Right ventricle myocardium superior (tissue), 1 donor: Measurements from ENCODE around the gene ITPR2. TPM values are rescaled to one million over a fixed set of nuclear protein-coding genes. Genes with fewer than 3 reads are reported as not detected.
"Not testable (repeated sequence)": the region's sequence is repeated elsewhere in the genome, so short reads cannot be mapped to it uniquely, and the experiment has no call there.

Experiments
- ATAC-seq: fragments of 200-7000 bp; cut with Tn5 transposase; one replicate; pipeline ENCODE4 v1.9.1; 2020; ENCODE audit warnings: mild to moderate bottlenecking; ENCODE audit not compliant: poor library complexity
- DNase-seq: peaks from one replicate; pipeline ENCODE4 v3.0.0-alpha.2; 2020
- intact Hi-C: fragments of 100-400 bp; cut with DNase I; formaldehyde crosslinking; loops from one replicate; pipeline ENCODE4 v1.11.2; 2022
- total RNA-seq: library from RNA; stranded (reverse); fragmentation: NEBNext Ultra II Directional; extraction: Animal tissue kit (Norgen Biotek cat#: 25700); gene quantifications from one replicate; pipeline ENCODE4 v1.2.1, GENCODE V29; 2021
- donor health status: DM: no; HTN: yes; CAD: no; lungs with severe emphysema.

ITPR2 gene
- total RNA-seq, 1 donor from 2014 or later: 10.0 TPM

DNA sequence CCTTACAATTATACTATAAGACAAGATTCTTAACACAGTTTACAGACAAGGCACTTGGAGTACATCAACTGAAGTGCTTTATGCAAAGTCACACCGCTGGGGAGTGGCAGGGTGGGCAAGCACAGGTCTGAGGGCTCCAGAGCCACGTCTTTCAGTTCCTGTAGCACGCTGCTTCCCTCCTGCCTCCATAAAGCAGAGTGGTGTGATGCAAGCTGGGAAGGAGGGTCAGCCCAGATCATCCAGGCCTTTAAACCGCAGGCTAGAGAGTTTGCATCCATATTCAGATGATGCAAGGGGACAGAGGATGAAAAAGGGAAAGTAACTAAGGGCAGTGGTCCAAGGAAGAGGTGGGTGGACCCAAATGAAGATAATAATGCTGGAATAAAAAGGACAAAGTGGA lies 132.6 kb downstream of the ITPR2 start:
- DNase-seq (no peak), ATAC-seq (no peak)
- intact Hi-C loops: no loop called here

DNA sequence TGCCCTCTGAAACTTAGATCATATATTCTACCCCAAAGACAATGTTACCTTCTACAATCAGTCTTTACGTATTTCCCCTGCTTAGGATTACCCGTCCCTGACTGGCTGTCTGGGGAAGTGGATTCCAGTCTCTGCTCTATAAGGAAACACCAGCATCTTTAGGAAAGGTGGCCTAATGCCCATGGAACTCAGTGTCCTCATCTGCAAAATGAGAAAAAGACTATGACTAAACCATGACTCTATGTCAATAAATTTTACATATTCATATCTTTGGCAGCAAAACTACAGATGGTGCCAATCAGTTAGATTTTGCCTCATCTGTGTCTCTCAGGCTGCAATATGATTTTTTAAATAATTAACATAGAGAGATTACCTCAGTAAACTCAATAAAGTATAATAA lies 133.8 kb downstream of the ITPR2 start:
- ATAC-seq: no peak
- intact Hi-C loops: no loop called here

GRCh38 chr12:26698186-26698585 lies 134.8 kb downstream of the ITPR2 start:
- DNase-seq (no peak), ATAC-seq (no peak)
- intact Hi-C loops: no loop called here

More for the DNA sequence above, 133.8 kb downstream of the ITPR2 start:
- DNase-seq: no peak

DNA sequence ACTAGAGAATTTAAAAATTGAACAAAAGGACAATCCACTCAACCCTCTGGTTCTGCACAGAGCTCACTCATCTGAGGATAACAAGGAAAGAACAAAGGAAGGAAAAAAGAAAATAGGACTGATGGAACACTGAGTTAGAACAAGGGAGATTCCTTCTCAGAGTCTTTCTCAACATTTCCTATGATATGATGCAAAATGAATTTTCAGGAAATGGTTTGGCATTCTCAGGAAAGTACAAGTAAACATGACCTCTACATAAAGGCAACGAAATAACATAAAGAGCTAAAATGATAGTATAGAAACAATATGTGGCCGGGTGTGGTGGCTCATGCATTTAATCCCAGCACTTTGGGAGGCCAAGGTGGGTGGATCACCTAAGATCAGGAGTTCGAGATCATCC lies 135.8 kb downstream of the ITPR2 start:
- intact Hi-C loops: no loop called here
- no peak for DNase-seq
- no peak for ATAC-seq

GRCh38 chr12:26696613-26697092 lies 136.3 kb downstream of the ITPR2 start:
- intact Hi-C loops: no loop called here
- ATAC-seq: no peak
- DNase-seq: no peak

DNA sequence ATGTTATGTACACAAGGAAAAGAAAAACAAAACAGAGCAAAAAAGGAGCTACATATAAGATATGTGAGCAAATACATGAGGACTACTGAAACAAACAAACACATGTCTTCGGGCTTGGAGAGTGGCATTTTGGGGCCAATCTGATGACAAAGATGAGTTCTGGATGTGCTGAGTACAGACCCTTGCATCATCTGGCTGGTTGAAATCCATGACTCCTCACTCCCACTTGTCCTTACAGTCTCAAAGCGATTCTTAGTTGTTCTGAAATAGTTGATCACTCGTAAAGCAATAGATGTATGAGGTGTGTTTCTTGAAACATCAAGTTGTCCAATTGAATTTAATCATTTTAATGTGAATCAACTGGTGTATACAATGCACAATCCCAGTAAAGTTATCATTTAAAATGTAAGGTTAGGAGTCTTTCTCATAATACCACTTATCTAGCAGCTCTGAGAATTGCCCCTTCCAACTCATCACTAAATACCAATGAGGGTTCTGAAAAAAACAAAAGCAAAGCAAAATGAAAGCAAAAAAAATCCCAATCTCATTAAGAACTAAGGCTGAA lies 136.9 kb downstream of the ITPR2 start:
- no peak for DNase-seq
- ATAC-seq: no peak
- intact Hi-C loops: no loop called here

GRCh38 chr12:26694402-26694801 lies 138.6 kb downstream of the ITPR2 start:
- no peak for DNase-seq
- no peak for ATAC-seq
- intact Hi-C loops: no loop called here

DNA sequence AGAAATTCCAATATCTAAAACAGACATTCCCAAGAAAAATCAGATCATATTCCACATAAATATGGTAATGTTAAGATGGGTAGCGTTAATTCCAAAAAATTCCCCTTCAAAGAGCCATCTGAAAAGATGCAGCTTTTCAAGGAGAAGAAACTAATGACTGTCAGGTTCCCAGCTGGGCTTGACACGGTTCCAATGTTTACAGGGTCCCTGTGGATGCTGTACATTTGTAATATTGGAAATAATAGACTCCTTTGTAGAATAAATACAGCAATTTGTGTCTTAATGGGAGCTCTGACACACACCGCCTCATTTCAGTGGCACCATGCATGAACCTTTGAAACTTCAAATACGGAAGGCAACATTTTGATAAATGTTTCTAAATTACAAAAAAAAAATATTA lies 140.6 kb downstream of the ITPR2 start:
- intact Hi-C loops: no loop called here
- no peak for DNase-seq
- ATAC-seq: no peak

DNA sequence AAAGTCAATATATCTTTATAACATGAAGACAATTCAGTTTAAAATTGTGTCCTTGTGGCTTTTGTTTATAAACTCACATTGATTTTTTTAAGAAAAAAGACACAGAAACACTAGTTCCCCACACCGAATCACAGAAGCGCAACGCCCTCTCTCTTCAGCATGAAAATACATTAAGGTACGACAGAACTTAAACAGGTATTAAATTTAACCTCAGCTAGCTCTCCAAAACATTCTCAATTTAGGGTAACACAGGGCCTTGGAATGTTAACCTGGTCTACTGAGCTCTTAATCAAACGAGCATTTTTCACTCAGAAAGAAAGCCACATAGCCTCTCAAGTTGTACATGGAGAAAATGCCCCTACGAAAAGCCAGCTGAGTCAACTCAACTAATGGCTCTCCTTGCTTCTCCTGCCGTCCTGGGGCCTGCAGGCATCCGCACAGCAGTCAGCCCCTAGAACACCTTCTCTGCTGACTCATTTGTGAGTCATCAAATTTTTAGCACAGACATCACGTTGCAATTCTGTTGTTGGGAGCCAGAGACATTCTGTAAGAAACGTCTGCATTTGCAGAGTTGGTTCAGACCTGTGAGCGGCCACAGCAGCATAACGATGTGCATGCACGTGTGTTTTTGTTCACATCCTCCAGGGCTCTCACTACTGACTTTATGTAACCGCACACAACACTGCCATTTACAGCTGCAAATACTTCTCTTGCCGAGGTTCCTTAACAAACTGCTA lies 141.6 kb downstream of the ITPR2 start:
- intact Hi-C loops: no loop called here
- ATAC-seq (no peak), DNase-seq (no peak)

GRCh38 chr12:26690601-26691000 lies 142.4 kb downstream of the ITPR2 start:
- ATAC-seq (no peak), DNase-seq (no peak)
- intact Hi-C loops: no loop called here

DNA sequence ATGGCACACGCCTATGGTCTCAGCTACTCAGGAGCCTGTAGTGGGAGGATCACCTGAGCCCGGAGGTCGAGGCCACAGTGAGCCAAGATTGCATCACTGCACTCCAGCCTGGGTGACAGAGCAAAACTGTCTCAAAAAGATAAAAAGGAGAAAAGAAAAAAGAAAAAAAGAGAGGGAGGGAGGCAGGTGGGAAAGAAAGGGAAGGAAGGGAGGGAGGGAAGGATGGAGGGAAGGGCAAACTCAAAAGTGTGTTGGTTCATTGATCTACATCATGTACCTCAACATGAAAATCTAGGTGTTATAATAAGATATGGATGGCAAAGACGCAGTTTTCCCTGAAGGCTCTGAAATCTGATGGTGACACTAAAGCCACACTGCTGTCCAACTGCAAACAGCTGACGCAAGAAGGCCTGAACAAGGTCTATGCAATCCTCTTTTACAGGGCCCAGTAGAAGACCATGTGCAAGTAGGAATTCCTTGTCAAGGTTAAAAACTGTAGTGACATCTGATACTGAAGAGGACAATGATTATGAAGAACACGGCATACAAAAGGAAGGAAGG lies 143.6 kb downstream of the ITPR2 start:
- intact Hi-C loops: no loop called here
- no peak for ATAC-seq

DNA sequence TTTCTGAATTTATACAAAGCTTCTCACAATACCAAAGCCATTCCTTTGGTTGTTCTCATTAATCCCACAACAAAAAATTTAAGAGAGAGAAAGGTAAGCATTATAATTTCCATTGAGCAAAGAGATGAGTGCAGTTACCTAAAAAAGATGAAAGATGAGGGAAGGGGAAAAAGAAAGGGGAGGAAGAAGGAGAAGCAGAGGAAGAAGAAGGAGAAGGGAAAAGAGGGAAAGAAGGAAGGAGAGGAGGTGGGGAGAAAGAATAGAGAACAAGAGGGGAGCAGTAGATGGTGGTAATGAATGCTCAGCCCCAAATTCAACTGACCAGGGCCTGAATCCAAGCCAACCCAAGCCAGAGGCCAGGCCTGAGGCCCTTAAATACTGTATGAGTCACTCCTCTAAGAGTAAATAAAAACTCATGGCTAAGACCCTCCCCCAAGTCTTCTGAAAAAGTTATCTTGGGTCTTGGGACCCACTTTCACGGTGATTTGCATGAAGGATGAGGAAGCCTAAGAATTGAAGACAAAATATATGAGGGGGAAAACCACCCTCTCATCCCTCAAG lies 144.6 kb downstream of the ITPR2 start:
- DNase-seq (no peak), ATAC-seq (no peak)
- intact Hi-C loops: no loop called here

More for the DNA sequence above, 143.6 kb downstream of the ITPR2 start:
- no peak for DNase-seq

- intact Hi-C loops: no loop called here
- ATAC-seq: no peak
Measured at GRCh38 chr12:26686408-26686807, 146.6 kb downstream of the ITPR2 start.

DNA sequence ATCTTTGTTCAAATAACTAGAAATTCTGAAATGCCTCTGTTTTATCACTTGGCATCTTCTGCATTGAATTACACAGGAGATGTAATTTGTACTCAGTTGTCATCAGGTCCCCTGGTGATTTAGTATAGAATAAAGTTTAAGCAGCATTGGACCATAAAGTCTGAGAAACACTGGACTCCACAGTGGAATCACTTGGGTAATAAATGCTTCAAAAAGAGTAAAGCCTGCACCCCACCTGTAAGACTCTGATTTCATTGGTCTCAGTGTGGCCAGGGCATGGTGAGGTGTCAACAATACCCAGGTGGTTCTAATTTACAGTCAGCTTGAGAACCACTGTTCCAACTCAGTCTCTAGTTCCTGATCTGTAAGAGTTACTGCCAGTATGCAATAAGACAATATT lies 148.9 kb downstream of the ITPR2 start:
- DNase-seq (no peak), ATAC-seq (no peak)
- intact Hi-C loops: no loop called here

More at GRCh38 chr12:26686408-26686807, 146.6 kb downstream of the ITPR2 start:
- DNase-seq: no peak

- ATAC-seq (no peak), DNase-seq (no peak)
Measured at GRCh38 chr12:26683443-26683842, 149.6 kb downstream of the ITPR2 start.

DNA sequence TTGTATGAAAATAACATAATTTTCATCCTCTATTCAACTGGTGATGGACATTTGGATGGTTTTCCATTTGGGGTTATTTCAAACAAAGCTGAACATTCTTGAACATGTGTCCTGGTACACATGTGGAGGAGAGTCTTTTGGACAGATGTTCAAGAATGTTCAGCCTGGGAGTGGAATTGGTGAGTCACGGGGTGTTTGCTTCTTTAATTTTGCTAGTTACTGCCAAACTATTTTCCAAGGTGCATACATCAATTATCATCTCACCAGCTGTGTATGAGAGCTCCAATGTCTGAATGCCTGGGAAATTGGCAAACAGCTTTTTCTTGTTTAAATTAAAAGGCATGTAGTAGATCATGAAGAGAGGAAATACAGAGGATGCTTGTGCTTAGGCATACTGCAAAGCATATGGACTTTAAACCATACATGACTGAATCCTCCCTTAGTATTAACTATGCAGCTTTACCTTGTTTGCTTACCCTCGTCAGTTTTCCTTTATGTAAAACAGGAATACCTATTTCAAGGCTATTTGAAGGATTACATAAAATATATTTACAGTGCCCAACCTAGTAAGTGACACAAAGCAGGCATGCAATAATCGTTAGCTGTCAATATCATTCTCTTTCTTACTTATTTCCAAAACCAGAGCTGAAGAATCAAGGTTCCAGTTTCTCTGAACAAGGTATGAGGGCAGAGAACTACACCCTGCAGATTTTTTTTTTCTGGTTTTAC lies 152.1 kb downstream of the ITPR2 start:
- intact Hi-C loops: no loop called here
- DNase-seq: no peak
- ATAC-seq: no peak

More at GRCh38 chr12:26683443-26683842, 149.6 kb downstream of the ITPR2 start:
- intact Hi-C loops: no loop called here

DNA sequence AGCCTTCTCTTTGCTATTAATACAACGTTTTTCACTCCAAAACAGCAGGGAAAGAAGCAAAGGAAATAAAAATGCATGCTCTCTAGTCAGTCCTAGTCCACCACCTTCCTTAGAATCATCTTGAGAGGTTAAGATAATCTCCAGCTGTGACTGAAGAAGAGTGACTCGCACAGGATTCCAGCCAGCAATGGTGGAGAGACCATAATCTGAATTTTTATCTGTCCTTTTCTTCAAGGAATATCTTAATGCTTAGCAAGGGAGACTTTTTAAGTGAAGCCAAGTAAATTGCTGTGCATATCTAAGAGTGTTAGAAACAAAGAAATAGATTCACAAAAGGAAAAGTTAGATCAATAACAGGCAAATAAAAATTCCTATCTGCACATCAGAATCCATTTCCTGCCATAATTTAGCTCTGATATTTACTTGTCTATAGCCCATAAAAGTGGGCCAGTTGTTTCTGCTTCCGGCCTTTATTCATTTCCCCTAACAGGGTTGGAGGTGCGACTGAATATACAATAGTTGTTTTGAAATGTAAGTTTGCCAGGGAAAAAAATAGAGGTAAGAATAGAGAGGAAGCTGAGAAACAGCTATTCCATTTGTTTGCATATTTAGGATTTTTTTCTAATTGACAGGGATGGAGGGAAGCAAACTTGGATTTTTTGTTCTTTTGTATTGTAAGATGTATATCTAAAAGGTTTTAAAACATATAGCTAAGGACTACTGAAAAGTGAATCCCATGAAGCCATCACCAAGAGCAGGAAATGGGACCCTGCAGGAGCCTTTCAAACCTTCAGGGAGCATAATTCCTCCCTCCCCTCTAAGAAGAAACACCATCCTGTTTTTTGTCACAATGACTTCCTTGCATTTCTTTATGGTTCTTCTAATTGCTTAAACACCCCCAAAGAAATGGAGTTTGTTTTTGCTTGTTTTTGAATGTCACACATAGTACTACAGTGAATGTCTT lies 154.0 kb downstream of the ITPR2 start:
- ATAC-seq (no peak), DNase-seq (no peak)
- intact Hi-C loops: no loop called here

DNA sequence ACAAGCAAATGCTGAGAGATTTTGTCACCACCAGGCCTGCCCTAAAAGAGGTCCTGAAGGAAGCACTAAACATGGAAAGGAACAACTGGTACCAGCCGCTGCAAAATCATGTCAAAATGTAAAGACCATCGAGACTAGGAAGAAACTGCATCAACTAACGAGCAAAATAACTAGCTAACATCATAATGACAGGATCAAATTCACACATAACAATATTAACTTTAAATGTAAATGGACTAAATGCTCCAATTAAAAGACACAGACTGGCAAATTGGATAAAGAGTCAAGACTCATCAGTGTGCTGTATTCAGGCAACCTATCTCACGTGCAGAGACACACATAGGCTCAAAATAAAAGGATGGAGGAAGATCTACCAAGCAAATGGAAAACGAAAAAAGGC lies 161.5 kb downstream of the ITPR2 start:
- intact Hi-C loops, DNase-seq, ATAC-seq: not testable (repeated sequence)
